ENCODE measurements around the gene STARD3. TPM values are rescaled to one million over a fixed set of nuclear protein-coding genes. Genes with fewer than 3 reads are reported as not detected.
A peak's percentile ranks its signal among the peaks of the same experiment; 100 is the strongest.

STARD3 gene
- total RNA-seq, 1 donor from 2014 or later = 54.7 TPM

- no peaks in the 10 kb centered on the region for H3K9me3 Mint-ChIP-seq
Measured at GRCh38 chr17:39618956-39619785, 17.8 kb upstream of the STARD3 start.

GRCh38 chr17:39619786-39620101, 17.2 kb upstream of the STARD3 start:
- peaks cover 22% of the 10 kb centered on the region for H3K4me1 Mint-ChIP-seq (ENCODE audit: low read depth)
- no peak overlapping the region for H3K27ac Mint-ChIP-seq
- peaks cover 63% of the 10 kb centered on the region for H3K27me3 Mint-ChIP-seq (ENCODE audit: insufficient read depth)
- DNase-seq (ENCODE audit: low spot score) = no peak
- H3K36me3 Mint-ChIP-seq (ENCODE audit: low read depth) = no peaks in the 10 kb centered on the region
- intact Hi-C loops (cut with micrococcal nuclease) = loop anchor here (10.0 kb wide), 1 partner anchor 415 kb away; the partner anchor contains the start of gene RPL19
- no peak overlapping the region for H3K4me3 Mint-ChIP-seq
- H3K9me3 Mint-ChIP-seq = no peaks in the 10 kb centered on the region

More at GRCh38 chr17:39618956-39619785, 17.8 kb upstream of the STARD3 start:
- no peak for DNase-seq (ENCODE audit: low spot score)
- Mint-ChIP-seq H3K27me3 (ENCODE audit: insufficient read depth) (peaks cover 63% of the 10 kb centered on the region), H3K4me1 (ENCODE audit: low read depth) (peaks cover 22% of the 10 kb centered on the region), H3K27ac (no peak overlapping the region), H3K36me3 (ENCODE audit: low read depth) (no peaks in the 10 kb centered on the region), H3K4me3 (no peak overlapping the region)
- intact Hi-C loops (cut with micrococcal nuclease) = loop anchor here (1.0 kb wide), 1 partner anchor 361 kb away; the partner anchor contains the start of gene PSMD3

GRCh38 chr17:39621523-39622379, 15.2 kb upstream of the STARD3 start:
- Mint-ChIP-seq H3K4me3 (peak overlapping the region; percentile 68), H3K36me3 (ENCODE audit: low read depth) (no peaks in the 10 kb centered on the region), H3K9me3 (no peaks in the 10 kb centered on the region), H3K4me1 (ENCODE audit: low read depth) (peaks cover 27% of the 10 kb centered on the region), H3K27ac (peak overlapping the region; percentile 62), H3K27me3 (ENCODE audit: insufficient read depth) (peaks cover 62% of the 10 kb centered on the region)
- intact Hi-C loops (cut with micrococcal nuclease) = loop anchor here (1.0 to 10.0 kb wide), 8 partner anchors 32 to 417 kb away; partner anchors contain the start of genes MIEN1, PNMT, PSMD3 and RPL19
- DNase-seq (ENCODE audit: low spot score) = peak; percentile 86

GRCh38 chr17:39622380-39623006, 14.5 kb upstream of the STARD3 start:
- peak; percentile 8 for DNase-seq (ENCODE audit: low spot score)

GRCh38 chr17:39623356-39623950, 13.5 kb upstream of the STARD3 start:
- peaks cover 60% of the 10 kb centered on the region for H3K27me3 Mint-ChIP-seq (ENCODE audit: insufficient read depth)
- H3K27ac Mint-ChIP-seq = no peak overlapping the region
- H3K4me1 Mint-ChIP-seq (ENCODE audit: low read depth) = peaks cover 27% of the 10 kb centered on the region
- no peak overlapping the region for H3K4me3 Mint-ChIP-seq
- no peaks in the 10 kb centered on the region for H3K36me3 Mint-ChIP-seq (ENCODE audit: low read depth)
- intact Hi-C loops (cut with micrococcal nuclease) = loop anchor here (1.0 to 10.0 kb wide), 3 partner anchors 11 to 419 kb away; partner anchors contain the start of gene RPL19
- H3K9me3 Mint-ChIP-seq = no peaks in the 10 kb centered on the region
- DNase-seq (ENCODE audit: low spot score) = peak; percentile 77

More at GRCh38 chr17:39622380-39623006, 14.5 kb upstream of the STARD3 start:
- intact Hi-C loops (cut with micrococcal nuclease) = loop anchor here (1.0 to 10.0 kb wide), 10 partner anchors 12 to 418 kb away; partner anchors contain the start of genes MIEN1, PNMT, PSMD3 and RPL19
- H3K27me3 Mint-ChIP-seq (ENCODE audit: insufficient read depth) = peaks cover 56% of the 10 kb centered on the region
- peak overlapping the region; percentile 62 for H3K27ac Mint-ChIP-seq
- H3K4me1 Mint-ChIP-seq (ENCODE audit: low read depth) = peaks cover 27% of the 10 kb centered on the region
- no peaks in the 10 kb centered on the region for H3K36me3 Mint-ChIP-seq (ENCODE audit: low read depth)
- peak overlapping the region; percentile 68 for H3K4me3 Mint-ChIP-seq
- H3K9me3 Mint-ChIP-seq = no peaks in the 10 kb centered on the region

GRCh38 chr17:39624313-39624712, 12.6 kb upstream of the STARD3 start:
- DNase-seq (ENCODE audit: low spot score) = no peak
- H3K36me3 Mint-ChIP-seq (ENCODE audit: low read depth) = no peaks in the 10 kb centered on the region
- peaks cover 27% of the 10 kb centered on the region for H3K4me1 Mint-ChIP-seq (ENCODE audit: low read depth)
- H3K27me3 Mint-ChIP-seq (ENCODE audit: insufficient read depth) = peaks cover 55% of the 10 kb centered on the region
- intact Hi-C loops (cut with micrococcal nuclease) = loop anchor here (10.0 kb wide), 1 partner anchor 420 kb away; the partner anchor contains the start of gene RPL19
- no peaks in the 10 kb centered on the region for H3K9me3 Mint-ChIP-seq
- H3K4me3 Mint-ChIP-seq = no peak overlapping the region
- H3K27ac Mint-ChIP-seq = no peak overlapping the region

GRCh38 chr17:39625198-39625785, 11.7 kb upstream of the STARD3 start:
- Mint-ChIP-seq H3K27ac (no peak overlapping the region), H3K4me1 (ENCODE audit: low read depth) (peaks cover 27% of the 10 kb centered on the region), H3K4me3 (no peak overlapping the region), H3K27me3 (ENCODE audit: insufficient read depth) (peaks cover 51% of the 10 kb centered on the region), H3K36me3 (ENCODE audit: low read depth) (no peaks in the 10 kb centered on the region), H3K9me3 (no peaks in the 10 kb centered on the region)
- intact Hi-C loops (cut with micrococcal nuclease) = loop anchor here (10.0 kb wide), 1 partner anchor 420 kb away; the partner anchor contains the start of gene RPL19
- no peak for DNase-seq (ENCODE audit: low spot score)

- Mint-ChIP-seq H3K4me3 (no peak within 1 kb of the TSS), H3K4me1 (ENCODE audit: low read depth) (peaks cover 33% of the 10 kb centered on the region), H3K27me3 (ENCODE audit: insufficient read depth) (peaks cover 46% of the 10 kb centered on the region), H3K27ac (no peak within 1 kb of the TSS), H3K9me3 (no peaks in the 10 kb centered on the region), H3K36me3 (ENCODE audit: low read depth) (no peaks in the 10 kb centered on the region)
- no peak for DNase-seq (ENCODE audit: low spot score)
- intact Hi-C loops (cut with micrococcal nuclease) = loop anchor here (10.0 kb wide), 1 partner anchor 422 kb away; the partner anchor contains the start of gene RPL19
Measured at GRCh38 chr17:39626171-39627046, 10.5 kb upstream of the STARD3 start, which contains the start of gene PPP1R1B. PPP1R1B (plus strand) TSS chr17:39626952; CDS start chr17:39627393, 441 bp downstream.

GRCh38 chr17:39627047-39627711, 9.8 kb upstream of the STARD3 start:
- no peak overlapping the region for H3K4me3 Mint-ChIP-seq

GRCh38 chr17:39627712-39628516, 9.0 kb upstream of the STARD3 start:
- no peak overlapping the region for H3K4me3 Mint-ChIP-seq
- H3K27ac Mint-ChIP-seq = no peak overlapping the region
- peaks cover 24% of the 10 kb centered on the region for H3K4me1 Mint-ChIP-seq (ENCODE audit: low read depth)
- DNase-seq (ENCODE audit: low spot score) = no peak
- intact Hi-C loops (cut with micrococcal nuclease) = loop anchor here (10.0 kb wide), 1 partner anchor 423 kb away; the partner anchor contains the start of gene RPL19
- H3K27me3 Mint-ChIP-seq (ENCODE audit: insufficient read depth) = peaks cover 45% of the 10 kb centered on the region
- no peaks in the 10 kb centered on the region for H3K9me3 Mint-ChIP-seq
- no peaks in the 10 kb centered on the region for H3K36me3 Mint-ChIP-seq (ENCODE audit: low read depth)

More at GRCh38 chr17:39627047-39627711, 9.8 kb upstream of the STARD3 start:
- Mint-ChIP-seq H3K4me1 (ENCODE audit: low read depth) (peaks cover 31% of the 10 kb centered on the region), H3K36me3 (ENCODE audit: low read depth) (no peaks in the 10 kb centered on the region), H3K27me3 (ENCODE audit: insufficient read depth) (peaks cover 45% of the 10 kb centered on the region), H3K27ac (no peak overlapping the region), H3K9me3 (no peaks in the 10 kb centered on the region)
- intact Hi-C loops (cut with micrococcal nuclease) = loop anchor here (10.0 kb wide), 1 partner anchor 422 kb away; the partner anchor contains the start of gene RPL19
- DNase-seq (ENCODE audit: low spot score) = no peak

All from activated T-helper 1 cell treated with anti-CD3 and anti-CD28 coated beads, Interleukin-12 subunit alpha, Interleukin-12 subunit beta, Interleukin-2, Interleukin-4 antibody, amounts not matched to agents 30 ng/mL and 10 ng/mL and 1 ng/mL, durations not matched to agents 14 hours and 24 hours and 36 hours (primary cell).